K562 (cell line): ENCODE measurements around the gene C10orf105. TPM values are rescaled to one million over a fixed set of nuclear protein-coding genes. Genes with fewer than 3 reads are reported as not detected.

Experiments used
- ATAC-seq: fragments of 200-7000 bp; cut with Tn5 transposase; 3 replicates; pipeline ENCODE4 v1.9.1; 2020; ENCODE audit warnings: moderate library complexity
- BruUV-seq: library from RNA; stranded (reverse); fragments of 400-500 nt; replicated peaks from 2 replicates; lab custom pipeline; 2021; lab: Mats Ljungman, UMichigan
- CTCF ChIA-PET: fragments of 300-600 bp; formaldehyde crosslinking; extraction: SDS; loops from one replicate; lab custom pipeline; 2021; ENCODE audit warnings: low intra/inter-chr PET ratio; lab: Yijun Ruan, JAX
- POLR2A ChIA-PET: fragments of 300-600, 350-650 bp; sonication (Branson Sonifier 250); formaldehyde crosslinking; extraction: SDS; loops from one replicate; lab custom pipeline; 2021; ENCODE audit warnings: antibody characterized with exemption, inconsistent platforms; lab: Yijun Ruan, JAX
- DNase-seq, 4 experiments: peaks; one replicate each; pipeline versions ENCODE4 v3.0.0 to v3.0.0-alpha.2; 2011 to 2018; ENCODE audit warnings: low spot score in 3 of 4, mixed read lengths in 3 of 4; ENCODE audit errors: extremely low read depth in 1 of 4
- FAIRE-seq: peaks from 2 replicates; lab custom pipeline; 2011; peaks lifted over from hg19 to GRCh38; lab: Jason Lieb, UNC
- H2AFZ ChIP-seq: 2 replicates; pipeline ENCODE4 v1.6.0; 2011; ENCODE audit warnings: low read depth, low read length, control low read depth, inconsistent platforms
- H3K27ac ChIP-seq: fragments of 200-600 bp; 3 replicates; pipeline ENCODE4 v1.8.0; 2011; ENCODE audit warnings: low read depth, mild to moderate bottlenecking, control low read depth, inconsistent platforms, low read length, moderate library complexity, mixed read lengths; ENCODE audit errors: extremely low read depth
- H3K27me3 ChIP-seq, 2 experiments: fragments of 300-600 bp in 1 of 2; 2 replicates in 1 of 2; 3 replicates in 1 of 2; pipeline versions ENCODE4 v1.6.0 to v1.8.0; 2011; ENCODE audit warnings: inconsistent platforms in 2 of 2, low read length in 2 of 2, mild to moderate bottlenecking in 1 of 2, mixed read lengths in 1 of 2, moderate library complexity in 1 of 2; ENCODE audit not compliant: control insufficient read depth in 2 of 2, insufficient read depth in 2 of 2
- H3K36me3 ChIP-seq: fragments of 300-600 bp; 3 replicates; pipeline ENCODE4 v1.8.0; 2011; ENCODE audit warnings: mild to moderate bottlenecking, low read length, inconsistent platforms; ENCODE audit not compliant: control insufficient read depth, insufficient read depth
- H3K4me1 ChIP-seq, 2 experiments: fragments of 200-600 bp in 1 of 2; replicated peaks in 1 of 2; 2 replicates in 1 of 2; 3 replicates in 1 of 2; pipeline versions ENCODE4 v1.5.1 to v1.8.0; 2011; ENCODE audit warnings: inconsistent platforms in 2 of 2, low read length in 2 of 2, mild to moderate bottlenecking in 1 of 2, mixed read lengths in 1 of 2, moderate library complexity in 1 of 2; ENCODE audit not compliant: control insufficient read depth in 2 of 2, insufficient read depth in 2 of 2
- H3K4me2 ChIP-seq: 2 replicates; pipeline ENCODE4 v1.6.1; 2011; ENCODE audit warnings: low read length, control low read depth, inconsistent platforms, mixed read lengths; ENCODE audit not compliant: insufficient read depth
- H3K4me3 ChIP-seq: fragments of 200-600 bp; sonication (generic), shearing (Covaris generic); 2 replicates; pipeline ENCODE4 v1.5.1; 2016; ENCODE audit warnings: control low read depth, inconsistent platforms
- H3K79me2 ChIP-seq: fragments of 200-600 bp; 3 replicates; pipeline ENCODE4 v1.8.0; 2011; ENCODE audit warnings: low read length, inconsistent platforms; ENCODE audit not compliant: control insufficient read depth, insufficient read depth
- H3K9ac ChIP-seq, 2 experiments: 2 replicates each; pipeline versions ENCODE4 v1.6.0 to v1.6.1; 2011; ENCODE audit warnings: low read depth in 2 of 2, low read length in 2 of 2, control low read depth in 1 of 2, inconsistent platforms in 1 of 2, mild to moderate bottlenecking in 1 of 2, mixed read lengths in 1 of 2; ENCODE audit not compliant: insufficient read depth in 1 of 2
- H3K9me1 ChIP-seq: one replicate; pipeline ENCODE4 v1.6.0; 2011; ENCODE audit warnings: inconsistent platforms, mild to moderate bottlenecking, low read length, moderate library complexity; ENCODE audit not compliant: control insufficient read depth, insufficient read depth
- H3K9me3 ChIP-seq: replicated peaks from 2 replicates; pipeline ENCODE4 v1.5.1; 2011; ENCODE audit warnings: low read depth, low read length, inconsistent platforms; ENCODE audit not compliant: control insufficient read depth, insufficient read depth
- H4K20me1 ChIP-seq: replicated peaks from 2 replicates; pipeline ENCODE4 v1.6.1; 2011; ENCODE audit warnings: low read length, inconsistent platforms, mixed read lengths; ENCODE audit not compliant: control insufficient read depth, insufficient read depth
- DLX4 ChIP-seq: fragments of 250-450 bp; sonication (Bioruptor Pico); IDR thresholded peaks from 2 replicates; pipeline ENCODE4 v1.6.1; 2021; ENCODE audit warnings: mild to moderate bottlenecking
- PRDM10 ChIP-seq: fragments of 450-650 bp; IDR thresholded peaks from 2 replicates; pipeline ENCODE4 v1.6.1; 2018; ENCODE audit not compliant: partially characterized antibody
- WGBS: fragments of 100-300 bp; shearing (Covaris generic); methylation state at CpG from one replicate; pipeline ENCODE4 v1.1.6; 2016; ENCODE audit warnings: low coverage, mixed read lengths; ENCODE audit not compliant: insufficient coverage; ENCODE audit errors: missing lambda C conversion rate; 5-methylcytosine and 5-hydroxymethylcytosine counted together
- in situ Hi-C: fragments of 300-500 bp; cut with MboI; formaldehyde crosslinking; loops from 4 replicates; pipeline ENCODE4 v1.15.0; 2018; ENCODE audit warnings: inconsistent platforms, mixed read lengths
- intact Hi-C: fragments of 100-400 bp; cut with micrococcal nuclease; formaldehyde crosslinking; loops from 2 replicates; pipeline ENCODE4 v1.14.2; 2022
- polyA plus RNA-seq, 8 experiments: library from polyadenylated mRNA; depleted of rRNA in 4 of 8; stranded (reverse) in 5 of 8; unstranded in 3 of 8; fragments of >200 nt; fragmentation: Nextera tagmentation in 2 of 8; fragmentation: Illumina TruSeq in 1 of 8; extraction: Ambion mirVana in 2 of 8; extraction: Trizol in 1 of 8; gene quantifications; 2 replicates each; pipeline versions ENCODE4 v1.2.1 to v1.2.3, GENCODE V29; 2011 to 2014; ENCODE audit warnings: inconsistent platforms in 1 of 8, missing spikeins in 1 of 8
- total RNA-seq, 7 experiments: library from RNA; depleted of rRNA in 6 of 7; stranded (reverse); fragments of >200 nt in 6 of 7; fragmentation: Illumina TruSeq in 2 of 7; extraction: Trizol in 2 of 7; gene quantifications; 2 replicates each; pipeline versions ENCODE4 v1.2.1 to v1.2.3, GENCODE V29; 2011 to 2021; ENCODE audit warnings: low replicate concordance in 1 of 7

Gene C10orf105
- total and polyA plus RNA-seq, 9 of the 15 experiments (the other 6 are each of a cell fraction or from before 2014, with no cell fraction given) = 0.03 to 0.25 (median 0.04) TPM; not detected in 3

GRCh38 chr10:71735709-71736569 lies 16.4 kb upstream of the C10orf105 start:
- no TSS peak for BruUV-seq
- Histone ChIP-seq H3K9me3 (no peaks in the 10 kb centered on the region), H3K27me3 (no peaks in the 10 kb centered on the region; a peak in 1 of 5 replicates), H3K9ac (peak overlapping the region in 1 of 2 experiments; percentile 38; a peak in 2 of 4 replicates), H3K4me2 (no peak overlapping the region)
- 63% methylated on average over 16 of the region's 16 CpGs for WGBS
- POLR2A ChIA-PET = interaction anchor here (0.7 to 1.1 kb wide), 2 partner anchors 8 to 11 kb away, joined by 3 read pairs; no protein-coding TSS in a partner anchor
- peak; percentile 38 for TF ChIP-seq PRDM10
- TF ChIP-seq DLX4 (CRISPR knock-in tag) = no peak
- TF ChIP-seq, all 486 proteins: peak for 1
- Histone ChIP-seq H3K4me3 (no peak overlapping the region), H3K27ac (no peak overlapping the region), H3K79me2 (no peaks in the 10 kb centered on the region), H3K4me1 (peaks cover 0 to 32% of the 10 kb centered on the region in 2 experiments; a peak in 3 of 5 replicates), H4K20me1 (no peaks in the 10 kb centered on the region), H3K36me3 (no peaks in the 10 kb centered on the region), H3K9me1 (no peaks in the 10 kb centered on the region), H2AFZ (no peak overlapping the region)
- in situ Hi-C loops = no loop called here
- intact Hi-C loops = no loop called here
- no peak for ATAC-seq
- CTCF ChIA-PET = no interaction called here
- FAIRE-seq = no peak
- no peak for DNase-seq
